Gastroesophageal sphincter (tissue), 4 donors: ENCODE measurements around the gene KPTN. TPM values are rescaled to one million over a fixed set of nuclear protein-coding genes. Genes with fewer than 3 reads are reported as not detected.

Source experiments
- ATAC-seq: fragments of 150-250 bp; one replicate; pipeline ENCODE4 v1.9.1; 2016; ENCODE audit warnings: mild to moderate bottlenecking, moderate library complexity
- H3K27ac ChIP-seq, 4 donors: fragments of 200-600 bp; sonication (generic) in 3 of 4; 1 replicate in 3 of 4; 2 replicates in 1 of 4; pipeline ENCODE4 v1.5.1; 2016 to 2019
- H3K27me3 ChIP-seq: fragments of 200-600 bp; sonication (generic); one replicate; pipeline ENCODE4 v1.5.1; 2019
- H3K36me3 ChIP-seq, 2 donors: fragments of 200-600 bp; sonication (generic); one replicate each; pipeline ENCODE4 v1.5.1; 2019; ENCODE audit warnings: control low read depth in 1 of 2
- H3K4me1 ChIP-seq, 3 donors: fragments of 200-600 bp; sonication (generic); 1 replicate in 2 of 3; 2 replicates in 1 of 3; pipeline ENCODE4 v1.5.1; 2016 to 2019; ENCODE audit warnings: control low read depth in 2 of 3
- H3K4me3 ChIP-seq, 2 donors: fragments of 200-600 bp; sonication (generic); one replicate each; pipeline ENCODE4 v1.5.1; 2019; ENCODE audit warnings: mild to moderate bottlenecking in 1 of 2, moderate library complexity in 1 of 2
- H3K9me3 ChIP-seq, 3 donors: fragments of 200-600 bp; sonication (generic); one replicate each; pipeline ENCODE4 v1.5.1; 2017 to 2019; ENCODE audit warnings: control low read depth in 2 of 3
- CTCF ChIP-seq, 4 experiments: fragments of 200-600 bp in 2 of 4; fragments of 450-650 bp in 2 of 4; sonication (generic) in 1 of 4; IDR thresholded peaks; one replicate each; pipeline ENCODE4 v1.5.1; 2017 to 2019; ENCODE audit warnings: antibody characterized with exemption in 4 of 4, mild to moderate bottlenecking in 2 of 4, moderate library complexity in 2 of 4
- EP300 ChIP-seq: sonication (generic); formaldehyde crosslinking; IDR thresholded peaks from one replicate; pipeline ENCODE4 v1.6.1; 2017; ENCODE audit warnings: antibody characterized with exemption, mild to moderate bottlenecking
- POLR2A ChIP-seq, 2 donors: fragments of 450-650 bp; IDR thresholded peaks; one replicate each; pipeline ENCODE4 v1.6.1; 2017; ENCODE audit warnings: antibody characterized with exemption in 2 of 2, mild to moderate bottlenecking in 2 of 2, moderate library complexity in 1 of 2
- POLR2AphosphoS5 ChIP-seq: sonication (generic); formaldehyde crosslinking; IDR thresholded peaks from one replicate; pipeline ENCODE4 v1.6.1; 2017; ENCODE audit warnings: antibody characterized with exemption
- WGBS, 2 donors: methylation state at CpG; one replicate each; pipeline ENCODE4 v1.1.5; 2018; ENCODE audit warnings: low coverage in 1 of 2; 5-methylcytosine and 5-hydroxymethylcytosine counted together
- total RNA-seq, 4 donors: library from RNA; depleted of rRNA; stranded (reverse); fragments of >200 nt; gene quantifications; one replicate each; pipeline ENCODE4 v1.1.0, GENCODE V29; 2016

Gene KPTN
- total RNA-seq, 4 donors from 2014 or later = 2.4 to 4.3 (median 3.4) TPM

GRCh38 chr19:47512183-47512947 is 28.3 kb upstream of the KPTN start:
- Histone ChIP-seq H3K4me3 (peak overlapping the region in 1 of 2 donors; percentile 97), H3K9me3 (no peaks in the 10 kb centered on the region), H3K36me3 (no peaks in the 10 kb centered on the region), H3K4me1 (peaks cover 7 to 76% (median 60%) of the 10 kb centered on the region in 3 donors), H3K27me3 (no peaks in the 10 kb centered on the region), H3K27ac (peak overlapping the region; percentile 18 to 99 (median 89))
- ATAC-seq = no peak
- WGBS, 2 donors = 38% methylated on average over 7 to 8 of the region's 11 CpGs
- TF ChIP-seq POLR2A (IDR thresholded peaks at IDR 0.05) = no peak
- TF ChIP-seq POLR2AphosphoS5 = no peak
- TF ChIP-seq CTCF (IDR thresholded peaks at IDR 0.05) = no peak
- TF ChIP-seq EP300 = no peak

GRCh38 chr19:47511681-47512080 is 27.7 kb upstream of the KPTN start:
- Histone ChIP-seq H3K9me3 (no peaks in the 10 kb centered on the region), H3K4me1 (peaks cover 7 to 83% (median 63%) of the 10 kb centered on the region in 3 donors), H3K4me3 (peak overlapping the region in 1 of 2 donors; percentile 97), H3K27ac (peak overlapping the region in 3 of 4 donors; percentile 80 to 99 (median 98)), H3K36me3 (peaks cover 0 to 2% of the 10 kb centered on the region in 2 donors), H3K27me3 (no peaks in the 10 kb centered on the region)
- 69 to 72% methylated on average over 3 to 6 of the region's 7 CpGs for WGBS, 2 donors
- no peak for ATAC-seq
- TF ChIP-seq EP300 (no peak), POLR2AphosphoS5 (peak; percentile 19)

- Histone ChIP-seq H3K27ac (peak overlapping the region in 3 of 4 donors; percentile 80 to 99 (median 98)), H3K4me1 (peaks cover 7 to 88% (median 63%) of the 10 kb centered on the region in 3 donors), H3K4me3 (peak overlapping the region in 1 of 2 donors; percentile 22), H3K36me3 (peaks cover 0 to 7% of the 10 kb centered on the region in 2 donors), H3K9me3 (no peaks in the 10 kb centered on the region), H3K27me3 (no peaks in the 10 kb centered on the region)
- TF ChIP-seq POLR2A (IDR thresholded peaks at IDR 0.05) (no peak), CTCF (IDR thresholded peaks at IDR 0.05) (no peak), POLR2AphosphoS5 (no peak), EP300 (no peak)
- 46% methylated on average over 3 of the region's 6 CpGs; no CpG with 5 or more reads in 1 of the 2 donors for WGBS, 2 donors
- ATAC-seq = no peak
Measured at GRCh38 chr19:47511128-47511517, 27.1 kb upstream of the KPTN start.

GRCh38 chr19:47510516-47511127 is 26.6 kb upstream of the KPTN start:
- no peaks in the 10 kb centered on the region for H3K9me3 ChIP-seq
- no peaks in the 10 kb centered on the region for H3K27me3 ChIP-seq
- 27 to 34% methylated on average over 3 to 6 of the region's 12 CpGs for WGBS, 2 donors
- no peak for TF ChIP-seq EP300
- TF ChIP-seq POLR2A (IDR thresholded peaks at IDR 0.05) = no peak
- TF ChIP-seq POLR2AphosphoS5 = no peak
- TF ChIP-seq CTCF (IDR thresholded peaks at IDR 0.05) = no peak
- peak overlapping the region; percentile 7 to 99 (median 89) for H3K27ac ChIP-seq
- peak overlapping the region in 1 of 2 donors; percentile 22 for H3K4me3 ChIP-seq
- H3K36me3 ChIP-seq = peaks cover 0 to 11% of the 10 kb centered on the region in 2 donors
- ATAC-seq = no peak
- H3K4me1 ChIP-seq = peaks cover 7 to 85% (median 63%) of the 10 kb centered on the region in 3 donors

- peaks cover 7 to 84% (median 63%) of the 10 kb centered on the region in 3 donors for H3K4me1 ChIP-seq
- H3K36me3 ChIP-seq = peaks cover 0 to 17% of the 10 kb centered on the region in 2 donors
- no CpG with 5 or more reads among the region's 8 CpGs for WGBS, 2 donors
- H3K27ac ChIP-seq = peak overlapping the region; percentile 7 to 99 (median 89)
- no peak for ATAC-seq
- H3K9me3 ChIP-seq = no peaks in the 10 kb centered on the region
- H3K27me3 ChIP-seq = no peaks in the 10 kb centered on the region
- no peak overlapping the region for H3K4me3 ChIP-seq
- TF ChIP-seq POLR2A (IDR thresholded peaks at IDR 0.05) (no peak), CTCF (IDR thresholded peaks at IDR 0.05) (no peak), POLR2AphosphoS5 (peak; percentile 63), EP300 (no peak)
Measured at GRCh38 chr19:47509973-47510372, 26.0 kb upstream of the KPTN start.
